CD4-positive, alpha-beta T cell treated with Interleukin-10 for 1 hour (primary cell): ENCODE measurements around the gene RPP25.
"Not testable (repeated sequence)": the region's sequence is repeated elsewhere in the genome, so short reads cannot be mapped to it uniquely, and the experiment has no call there.

Experiments
- DNase-seq: peaks from one replicate; pipeline ENCODE4 v3.0.0-alpha.2; 2020

RPP25 gene

DNA sequence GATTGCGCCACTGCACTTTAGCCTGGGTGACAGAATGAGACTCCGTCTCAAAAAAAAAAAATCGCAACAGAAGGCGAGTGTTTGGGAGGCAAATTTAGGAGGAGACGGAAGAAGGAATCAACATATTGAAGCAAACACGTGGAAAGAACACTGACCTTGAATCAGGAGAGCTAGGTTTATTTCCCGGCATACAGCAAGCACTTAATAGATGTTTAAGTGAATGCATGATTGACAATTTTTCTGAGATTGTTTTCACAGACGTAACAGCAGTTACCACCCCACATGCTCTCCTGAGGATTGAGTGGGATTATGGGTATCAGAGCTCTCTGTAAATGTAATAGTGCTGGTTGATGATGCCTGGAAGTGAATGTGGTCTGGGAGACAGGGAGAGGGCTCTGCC lies 5.6 kb upstream of the RPP25 start:
- no peak for DNase-seq

DNA sequence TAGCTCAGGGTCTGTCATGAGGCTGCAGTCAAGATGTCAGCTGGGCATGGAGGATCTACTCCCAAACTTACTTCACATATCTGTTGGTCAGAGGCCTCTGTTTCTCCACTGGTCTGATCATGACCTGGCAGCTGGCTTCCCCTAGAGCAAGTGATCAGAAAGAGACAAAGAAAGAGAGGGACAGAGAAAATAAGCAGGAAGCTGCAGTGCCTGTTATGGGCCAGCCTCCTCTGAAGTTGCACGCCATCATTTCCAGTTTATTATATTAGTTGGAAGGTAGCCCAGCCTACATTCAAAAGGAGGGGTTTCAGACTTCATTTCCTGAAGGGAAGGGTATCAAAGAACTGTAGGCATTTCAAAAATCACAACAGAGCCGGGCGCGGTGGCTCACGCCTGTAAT lies 5.0 kb upstream of the RPP25 start:
- no peak for DNase-seq

DNA sequence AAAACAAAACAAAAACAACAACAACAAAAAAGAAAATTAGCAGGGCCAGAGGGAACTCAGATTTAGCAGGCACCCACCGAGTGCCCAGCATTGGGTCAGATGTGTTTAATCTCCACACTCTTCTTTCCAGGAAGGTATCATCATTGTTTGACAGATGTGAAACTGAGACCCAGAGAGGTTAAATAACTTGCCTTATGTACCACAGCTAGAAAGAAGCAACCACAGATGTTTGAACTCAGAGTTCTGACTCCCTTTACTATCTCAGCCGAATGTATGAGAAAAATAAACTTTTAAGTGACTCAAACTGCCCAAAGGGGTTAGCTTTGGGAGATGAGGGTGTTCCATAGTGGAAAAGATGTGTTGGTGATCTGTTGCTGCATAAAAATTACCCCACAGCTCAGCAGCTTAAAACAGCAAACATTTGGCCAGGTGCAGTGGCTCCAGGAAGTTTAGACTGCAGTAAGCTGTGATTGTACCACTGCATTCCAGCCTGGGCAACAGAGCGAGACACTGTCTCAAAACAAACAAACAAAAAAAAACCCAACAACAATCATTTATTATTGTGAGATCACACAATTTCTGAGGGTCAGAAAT lies 4.5 kb upstream of the RPP25 start:
- DNase-seq = no peak

DNA sequence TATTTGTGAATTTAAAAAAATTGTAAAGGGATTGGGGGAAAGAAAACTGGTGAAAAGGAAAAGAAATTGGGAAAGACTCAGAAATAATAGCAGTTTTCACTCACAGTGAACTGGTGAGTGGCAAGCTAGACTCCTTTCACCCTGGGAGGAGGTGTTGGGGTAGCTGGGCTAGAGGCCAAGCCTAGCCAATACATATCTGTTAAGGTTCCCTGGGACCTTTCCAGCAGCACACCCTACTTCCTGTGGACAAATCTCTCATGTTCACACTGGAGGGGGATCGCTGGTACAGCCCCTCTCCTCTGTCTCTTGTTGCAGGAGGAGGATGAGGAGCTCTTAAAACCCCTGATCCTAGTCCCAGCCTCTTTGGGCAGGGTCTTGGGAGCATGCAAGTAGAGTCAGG lies 3.7 kb upstream of the RPP25 start:
- DNase-seq = no peak

DNA sequence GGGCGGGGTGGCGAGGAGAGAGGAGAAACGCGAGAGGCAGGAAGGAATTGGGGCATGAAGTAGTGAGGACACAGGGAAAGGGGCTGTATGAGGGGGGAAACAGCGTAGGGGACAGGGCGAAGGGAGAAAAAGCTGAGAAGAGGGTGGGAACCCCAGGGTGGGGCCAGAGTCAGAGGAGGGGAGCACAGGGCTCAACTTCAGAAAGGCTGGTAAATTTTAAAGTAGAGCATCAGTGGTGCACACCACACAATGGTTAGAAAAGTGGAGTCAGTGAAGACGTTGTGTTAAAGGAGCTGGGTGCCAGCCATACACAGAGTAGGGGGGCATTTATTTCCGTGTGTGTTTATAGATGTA lies 3.0 kb upstream of the RPP25 start:
- no peak for DNase-seq

DNA sequence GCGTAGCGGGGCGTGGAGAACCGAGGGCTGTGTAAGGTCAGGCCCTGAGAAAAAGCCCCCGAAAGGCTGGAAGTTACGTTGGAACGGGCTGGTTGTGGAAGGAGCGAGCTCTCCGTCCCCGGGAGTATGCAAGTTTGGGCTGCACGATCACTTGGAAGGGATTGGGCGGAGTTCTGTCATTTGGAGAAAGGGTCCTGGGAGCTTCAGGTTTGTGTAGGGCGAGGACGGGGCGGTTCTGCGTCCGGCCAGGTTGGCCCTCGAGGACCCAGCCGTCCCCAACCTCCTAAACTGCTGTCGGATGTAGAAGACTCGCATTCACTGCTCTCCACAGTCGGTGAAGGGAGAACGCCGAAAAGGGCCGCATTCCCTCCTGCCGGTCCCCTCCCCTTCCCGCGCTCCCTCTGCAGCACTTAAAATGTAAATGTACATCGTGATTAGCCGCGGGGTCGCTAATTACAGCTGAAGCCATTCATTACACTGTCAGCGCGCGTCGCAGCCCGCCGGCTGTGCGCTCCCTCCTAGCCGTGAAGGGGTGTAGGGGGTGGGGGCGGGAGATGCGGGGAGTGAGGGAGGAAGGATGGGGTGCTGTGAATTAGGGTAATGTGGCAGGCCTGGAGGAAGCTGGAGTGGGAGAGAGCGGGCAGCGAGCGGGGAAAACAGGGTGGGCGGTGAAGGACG lies 2.5 kb upstream of the RPP25 start:
- DNase-seq = no peak

DNA sequence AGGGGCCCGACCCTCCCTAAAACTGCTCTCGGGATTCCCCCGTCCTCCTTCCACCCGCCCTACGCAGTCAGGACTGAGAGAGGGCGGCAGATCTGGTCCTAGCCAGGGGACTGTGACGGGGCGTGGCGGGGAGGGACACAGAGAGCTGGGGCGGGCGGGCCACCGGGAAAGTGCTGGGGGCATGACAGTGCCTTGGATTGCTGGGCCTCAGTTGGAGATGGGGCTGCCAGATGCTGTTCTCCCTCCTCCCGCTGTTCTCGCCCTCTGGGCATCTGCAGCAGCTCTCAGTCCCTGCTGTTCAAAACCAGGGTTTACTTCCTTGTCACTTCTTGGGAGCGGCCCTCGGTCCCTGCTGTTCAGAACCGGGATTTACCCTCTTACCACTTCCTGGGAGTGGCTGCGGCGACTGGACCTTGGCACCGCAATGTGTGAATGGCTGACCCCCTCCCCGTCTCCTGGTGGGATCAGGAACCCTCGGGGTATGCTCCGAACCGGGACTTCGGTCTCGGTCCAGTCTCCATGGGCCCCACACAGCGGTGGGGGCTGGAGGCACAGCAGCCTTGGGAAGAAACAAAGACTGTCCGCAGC lies 1.8 kb upstream of the RPP25 start:
- DNase-seq = no peak

DNA sequence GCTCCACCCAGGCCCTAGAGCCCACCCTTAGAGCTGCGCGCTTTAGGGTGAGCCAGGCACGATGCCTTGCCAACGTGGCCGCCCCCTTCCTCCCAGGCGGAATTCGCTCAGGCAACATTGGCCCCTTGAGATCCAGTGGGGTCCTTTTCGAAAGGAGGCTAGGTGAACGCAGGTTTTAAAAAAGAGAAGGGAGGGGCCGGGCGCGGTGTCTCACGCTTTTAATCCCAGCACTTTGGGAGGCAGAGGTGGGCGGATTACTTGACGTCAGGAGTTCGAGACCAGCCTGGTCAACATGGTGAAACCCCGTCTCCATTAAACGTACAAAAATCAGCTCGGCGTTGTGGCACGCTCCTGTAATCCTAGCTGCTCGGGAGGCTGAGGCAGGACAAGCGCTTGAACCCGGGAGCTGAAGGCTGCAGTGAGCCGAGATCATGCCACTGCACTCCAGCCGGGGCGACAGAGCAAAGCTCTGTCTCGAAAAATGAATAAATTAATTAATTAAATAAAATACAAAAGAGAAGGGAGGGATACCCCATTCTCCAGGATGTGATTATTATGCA lies 984 bp upstream of the RPP25 start:
- no peak for DNase-seq

DNA sequence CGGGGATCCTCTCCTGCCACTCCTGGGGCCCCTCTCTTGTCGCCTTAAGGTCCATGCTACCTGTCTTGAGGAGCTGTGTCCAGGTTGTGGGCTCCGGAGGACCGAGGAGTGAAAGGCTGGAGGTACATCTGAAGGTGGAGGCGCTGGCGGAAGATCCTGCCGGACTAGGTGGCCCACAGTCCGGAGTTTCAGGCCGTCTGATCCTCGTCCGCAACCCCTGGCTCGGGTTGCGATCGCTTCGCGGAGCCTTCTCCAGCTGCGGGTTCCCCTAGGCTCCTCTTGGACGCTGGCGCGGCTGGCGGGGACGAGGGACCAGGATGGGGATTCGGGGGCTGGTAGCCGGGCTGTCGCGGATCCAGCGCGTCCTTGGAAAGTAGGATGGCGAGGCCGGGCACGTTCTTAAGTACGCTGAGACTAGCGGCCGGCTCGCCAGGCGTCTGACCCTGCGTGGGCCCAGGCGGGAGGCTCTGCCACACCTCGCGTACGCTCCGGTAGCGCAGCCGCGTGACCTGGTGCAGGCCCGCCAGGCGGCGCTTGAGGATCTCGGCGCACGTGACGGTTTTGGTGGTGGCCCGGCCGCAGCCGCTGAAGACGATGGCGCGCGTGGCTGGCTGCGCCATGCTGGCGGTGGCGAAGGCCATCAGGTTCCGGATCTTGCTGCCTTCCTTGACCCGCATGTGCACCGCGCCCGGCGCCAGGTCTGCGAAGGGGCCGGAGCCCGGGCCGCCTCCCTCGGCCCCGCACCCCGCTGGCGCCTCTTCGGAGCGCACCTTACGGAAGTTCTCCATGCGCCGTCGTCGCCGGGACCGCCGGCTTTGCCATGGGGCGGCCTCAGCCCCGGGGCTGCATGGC lies 550 bp downstream of the RPP25 start:
- DNase-seq = peak; percentile 69

DNA sequence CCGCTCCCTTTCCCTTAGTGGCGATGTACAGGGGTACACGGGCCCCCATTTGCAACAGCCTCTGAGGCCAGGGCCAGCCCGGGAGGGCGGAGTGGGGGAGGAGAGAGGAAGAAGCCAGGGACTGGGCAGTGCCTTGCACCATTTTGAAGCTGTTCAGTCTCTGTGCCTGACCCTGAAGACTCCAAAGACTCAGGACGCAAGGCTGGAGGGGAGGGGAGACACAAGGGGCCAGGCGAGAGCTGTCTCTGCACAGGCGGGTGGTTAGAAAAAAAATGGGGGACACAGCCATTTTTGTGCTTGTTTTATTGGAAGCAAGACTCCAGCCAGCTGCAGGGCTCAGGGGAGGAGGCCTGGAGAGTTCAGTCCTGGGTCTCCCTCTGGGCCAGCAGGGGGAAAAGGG lies 1.6 kb downstream of the RPP25 start:
- no peak for DNase-seq

DNA sequence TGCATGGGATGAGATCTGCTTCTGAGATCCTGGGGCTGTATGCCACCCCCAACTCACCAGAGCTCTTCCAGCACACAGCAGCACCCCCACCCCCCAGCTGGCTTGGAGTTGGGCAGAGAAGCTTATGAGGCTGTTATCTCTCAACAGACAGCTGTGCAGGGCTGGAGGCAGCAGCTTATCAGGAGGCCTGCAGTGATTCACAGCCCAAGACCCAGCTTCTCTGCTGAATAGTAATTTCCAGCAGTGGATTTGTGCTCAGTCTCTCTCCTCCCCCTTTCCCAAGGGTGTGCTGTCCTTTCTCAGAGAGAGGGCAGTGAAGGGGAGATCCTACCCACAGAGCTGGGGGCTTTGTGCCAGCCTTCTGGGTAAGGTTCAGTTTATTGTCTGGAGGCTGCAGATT lies 2.1 kb downstream of the RPP25 start:
- DNase-seq = no peak

DNA sequence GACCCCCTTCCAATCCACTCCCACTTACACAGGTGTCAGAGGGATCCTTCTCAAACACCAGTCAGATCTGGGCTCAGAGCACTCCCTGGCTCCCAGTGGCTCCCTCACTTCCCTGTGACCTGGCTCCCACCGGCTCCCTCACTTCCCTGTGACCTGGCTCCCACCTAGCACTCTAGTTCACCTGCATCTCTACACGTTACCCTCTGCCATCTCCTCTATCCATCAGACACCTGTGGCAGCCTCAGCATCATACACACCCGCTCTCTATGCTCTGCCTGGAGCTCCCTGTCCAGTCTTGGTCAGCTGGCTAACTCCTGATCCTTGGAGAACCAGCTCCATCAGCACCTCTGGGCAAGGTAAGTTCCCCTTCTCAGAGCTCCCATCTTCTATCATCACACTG lies 5.6 kb downstream of the RPP25 start:
- DNase-seq = no peak

DNA sequence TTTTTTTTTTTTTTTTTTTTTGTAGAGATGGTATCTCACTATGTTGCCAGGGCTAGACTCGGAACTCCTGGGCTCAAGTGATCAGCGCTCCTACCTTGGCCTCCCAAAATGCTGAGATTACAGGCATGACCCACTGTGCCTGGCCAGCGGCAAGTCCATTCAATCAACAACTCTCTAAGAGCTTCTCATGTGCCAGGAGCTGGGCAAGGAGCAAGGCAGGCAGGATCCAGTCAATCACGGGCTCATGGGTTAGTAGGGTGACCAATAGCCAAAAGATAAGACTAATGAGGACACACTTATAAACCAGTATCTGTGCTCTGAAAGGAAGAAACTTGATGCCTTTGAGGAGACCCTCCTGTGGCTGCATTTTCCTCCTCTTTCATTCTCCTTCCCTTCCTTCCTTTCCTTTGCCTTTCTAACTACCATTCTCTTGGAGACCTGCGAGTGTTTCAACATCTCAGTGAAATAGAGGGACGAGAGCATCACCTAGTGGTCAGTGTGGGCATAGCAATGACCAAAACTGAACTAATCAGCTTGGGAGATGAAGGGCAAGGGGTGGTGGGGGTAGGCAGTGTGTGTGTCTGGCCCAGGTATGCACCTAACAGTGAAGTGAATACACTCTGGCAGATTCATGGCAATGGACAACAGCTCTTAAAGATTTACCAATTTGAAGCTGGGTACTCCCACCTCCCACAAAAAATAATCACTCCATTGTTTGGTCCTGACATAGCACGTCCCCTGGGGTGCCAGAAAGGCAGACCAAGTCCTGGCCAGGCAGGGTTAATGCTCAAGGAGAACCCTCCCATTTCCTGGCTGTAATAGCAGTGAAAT lies 6.3 kb downstream of the RPP25 start:
- peak; percentile 86 for DNase-seq

DNA sequence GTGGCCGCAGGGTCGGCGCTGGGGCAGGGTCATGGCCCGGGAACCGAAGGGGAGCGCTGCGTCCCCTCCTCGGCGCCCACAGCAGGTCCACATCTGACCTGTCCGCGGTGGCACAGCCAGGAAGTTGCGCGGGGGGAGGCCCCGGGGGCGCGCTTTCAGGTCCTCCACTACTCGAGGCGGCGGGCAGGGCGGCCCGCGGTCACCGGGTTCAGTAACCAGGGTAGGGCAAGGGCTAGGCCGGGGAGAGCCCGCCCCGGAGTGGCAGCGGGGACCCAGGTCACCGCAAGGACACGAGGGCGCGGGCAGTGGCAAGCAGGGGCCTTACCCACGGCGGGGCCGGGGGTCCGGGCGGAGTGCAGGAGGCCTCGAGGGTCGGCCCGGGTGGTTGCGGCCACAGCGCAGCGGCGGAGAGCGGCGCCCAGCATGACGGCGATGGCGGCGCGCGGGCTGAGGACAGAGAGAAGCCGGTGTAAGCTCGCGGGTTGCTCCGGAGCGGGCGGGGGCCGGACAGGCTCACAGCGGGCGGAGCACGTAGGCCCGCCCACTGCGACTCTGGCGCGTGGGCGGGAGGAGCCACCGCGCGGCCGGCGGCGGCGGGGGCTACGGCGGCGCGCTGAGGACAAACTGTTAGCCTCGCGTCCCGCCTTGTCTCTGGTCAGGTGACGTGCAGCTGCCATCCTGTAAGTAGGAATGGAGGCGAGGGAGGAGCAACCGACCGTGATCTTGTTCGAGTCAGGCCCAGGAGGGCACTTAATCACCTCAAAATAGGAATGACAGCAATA lies 18.8 kb downstream of the RPP25 start, which contains the start of gene COX5A:
COX5A (minus strand) TSS at position 484 of the 782 bp plus-strand sequence; CDS start at position 425, 59 bp downstream.
- DNase-seq = peak; percentile 93

DNA sequence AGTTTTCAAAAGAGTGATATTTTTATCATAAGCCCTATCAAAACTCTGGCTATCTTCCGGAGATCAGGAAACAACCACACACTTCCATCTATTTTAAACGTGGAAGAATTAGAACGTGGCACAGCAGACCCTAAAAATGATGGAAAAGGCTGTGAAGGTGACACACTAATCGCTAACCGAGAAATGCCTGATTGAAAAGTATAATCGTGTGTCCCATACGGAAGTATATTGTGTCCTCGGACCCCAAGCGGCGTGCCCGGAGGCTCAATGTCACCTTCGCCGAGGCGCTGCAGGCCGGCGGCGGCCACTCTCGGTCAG lies 19.3 kb downstream of the RPP25 start:
- DNase-seq = no peak

DNA sequence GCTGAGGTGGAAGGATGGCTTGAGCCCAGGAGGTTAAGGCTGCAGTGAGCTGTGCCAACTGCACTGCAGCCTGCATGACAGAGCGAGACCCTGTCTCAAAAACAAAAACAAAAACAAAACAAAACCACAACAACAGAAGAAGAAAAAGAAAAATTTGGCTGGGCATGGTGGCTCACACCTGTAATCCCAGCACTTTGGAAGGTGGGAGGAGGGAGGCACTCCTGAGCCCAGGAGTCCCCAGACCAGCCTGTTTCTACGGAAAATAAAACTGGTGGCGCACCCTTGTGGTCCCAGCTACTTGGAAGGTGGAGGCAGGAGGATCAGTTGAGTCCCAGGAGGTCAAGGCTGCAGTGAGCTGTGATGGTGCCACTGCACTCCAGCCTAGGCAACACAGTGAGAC lies 21.4 kb downstream of the RPP25 start:
- DNase-seq = not testable (repeated sequence)

DNA sequence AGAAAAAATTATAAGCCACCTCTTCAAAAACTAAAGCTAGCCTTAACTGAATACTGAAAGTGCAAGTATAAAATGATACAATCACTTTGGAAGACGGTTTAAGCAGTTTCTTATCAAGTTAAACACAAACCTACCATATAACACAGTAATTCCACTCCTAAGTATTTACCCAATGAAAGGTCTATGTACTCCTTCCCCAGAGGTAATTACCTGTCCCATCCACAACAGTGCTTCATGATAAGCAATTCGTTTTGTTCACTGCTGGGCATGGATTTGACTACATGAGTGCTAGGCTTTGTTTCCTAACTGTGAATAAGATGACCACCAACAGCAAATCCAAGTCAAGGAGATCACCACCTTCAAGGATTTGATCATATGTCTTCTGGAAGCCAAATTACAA lies 23.0 kb downstream of the RPP25 start:
- no peak for DNase-seq

DNA sequence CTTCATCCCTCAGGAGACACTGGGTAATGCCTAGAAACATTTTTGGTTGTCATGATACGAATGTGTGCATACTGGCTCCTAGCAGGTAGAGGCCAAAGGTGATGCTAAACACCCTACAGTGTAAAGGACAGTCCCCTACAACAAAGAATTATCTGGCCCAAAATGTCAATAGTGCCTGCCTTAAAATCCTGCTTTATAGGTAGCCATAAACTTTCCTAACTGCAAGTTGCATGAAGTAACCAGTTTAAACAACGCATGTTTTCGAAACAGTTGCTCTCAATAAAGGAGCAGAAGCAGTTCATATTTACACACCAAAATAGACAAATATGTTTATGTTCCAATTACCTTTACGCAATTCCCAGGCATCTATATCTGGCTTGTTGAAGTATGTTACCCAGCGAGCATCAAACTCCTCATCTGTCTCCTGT lies 27.8 kb downstream of the RPP25 start:
- no peak for DNase-seq

DNA sequence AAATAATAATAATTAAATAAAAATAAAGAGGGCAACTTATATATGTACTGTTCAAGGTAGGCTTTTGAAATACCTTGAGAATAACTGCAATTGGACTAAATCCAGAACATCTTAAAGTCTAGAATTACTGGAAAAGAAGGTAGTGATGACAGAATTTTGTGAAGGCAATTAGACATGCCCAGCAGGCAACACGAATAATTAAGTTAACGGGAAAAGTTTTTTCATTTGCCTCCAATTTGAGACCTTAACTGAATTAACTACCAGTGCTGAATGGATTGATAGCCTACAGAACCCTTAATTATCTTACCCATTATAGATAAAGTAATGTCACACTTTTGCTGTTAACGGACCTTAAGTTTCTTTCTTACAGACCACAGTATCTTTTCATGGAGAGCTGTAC lies 32.0 kb downstream of the RPP25 start:
- no peak for DNase-seq

DNA sequence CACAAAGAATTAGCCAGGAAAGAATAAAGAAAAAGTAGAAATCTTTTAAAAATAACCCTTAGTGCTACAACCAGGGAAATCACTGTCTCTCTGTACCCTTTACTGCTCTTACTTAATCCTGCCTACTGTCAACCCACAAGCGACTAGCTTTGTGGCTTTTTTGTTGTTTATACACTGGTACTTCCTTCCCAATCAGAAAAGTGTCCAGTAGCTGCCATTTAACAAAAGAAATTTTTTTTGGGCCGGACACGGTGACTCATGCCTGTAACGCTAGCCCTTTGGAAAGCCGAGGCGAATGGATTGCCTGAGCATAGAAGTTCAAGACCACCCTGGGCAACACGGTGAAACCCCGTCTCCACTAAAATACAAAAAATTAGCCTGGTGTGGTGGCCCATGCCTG lies 36.1 kb downstream of the RPP25 start:
- no peak for DNase-seq

DNA sequence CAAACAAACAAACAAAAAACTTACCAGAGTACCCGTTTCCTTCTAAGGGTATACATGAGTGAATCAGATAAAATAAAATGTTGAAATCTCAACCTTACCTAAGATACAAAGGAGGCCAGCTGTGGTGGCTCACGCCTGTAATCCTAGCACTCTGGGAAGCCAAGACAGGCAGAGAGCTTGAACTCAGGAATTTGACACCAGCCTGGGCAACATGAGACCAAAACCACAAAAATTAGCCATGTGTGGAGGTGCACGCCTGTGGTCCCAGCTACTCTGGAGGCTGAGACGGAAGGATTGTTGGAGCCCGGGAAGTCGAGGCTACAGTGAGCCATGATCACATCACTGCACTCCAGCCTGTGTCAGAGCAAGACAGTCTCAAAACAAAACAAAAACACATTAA lies 38.9 kb downstream of the RPP25 start:
- no peak for DNase-seq

DNA sequence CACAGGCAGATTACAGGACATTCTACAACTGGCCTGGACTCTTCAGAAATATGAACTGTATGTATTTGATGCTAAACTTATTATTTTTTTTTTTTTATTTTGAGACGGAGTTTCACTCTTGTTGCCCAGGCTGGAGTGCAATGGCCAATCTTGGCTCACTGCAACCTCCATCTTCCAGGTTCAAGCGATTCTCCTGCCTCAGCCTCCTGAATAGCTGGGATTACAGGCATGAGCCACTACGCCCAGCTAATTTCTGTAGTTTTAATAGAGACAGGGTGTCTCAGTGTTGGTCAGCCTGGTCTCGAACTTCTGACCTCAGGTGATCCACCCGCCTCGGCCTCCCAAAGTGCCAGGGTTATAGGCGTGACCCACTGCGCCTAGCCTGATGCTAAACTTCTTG lies 42.8 kb downstream of the RPP25 start:
- DNase-seq = not testable (repeated sequence)
